H9 (cell line): ENCODE data around the gene CCDC102A. TPM values are rescaled to one million over a fixed set of nuclear protein-coding genes. Genes with fewer than 3 reads are reported as not detected.

ENCODE experiments used
- DNase-seq: peaks from one replicate; pipeline ENCODE4 v3.0.0-alpha.2; 2017
- H2AFZ ChIP-seq: one replicate; pipeline ENCODE4 v1.6.1; 2013; ENCODE audit warnings: mild to moderate bottlenecking, low read length, control low read depth, moderate library complexity
- H2AK5ac ChIP-seq: 2 replicates; pipeline ENCODE4 v1.6.1; 2013; ENCODE audit warnings: low read length, control low read depth, mixed read lengths; ENCODE audit not compliant: insufficient read length
- H2BK120ac ChIP-seq: one replicate; pipeline ENCODE4 v1.6.1; 2013; ENCODE audit warnings: low read depth, mild to moderate bottlenecking, low read length, control low read depth, inconsistent platforms; ENCODE audit not compliant: poor library complexity, severe bottlenecking
- H2BK12ac ChIP-seq: 2 replicates; pipeline ENCODE4 v1.6.1; 2013; ENCODE audit warnings: low read length, control low read depth, mixed read lengths, low read depth; ENCODE audit not compliant: insufficient read length
- H2BK15ac ChIP-seq: 2 replicates; pipeline ENCODE4 v1.6.1; 2013; ENCODE audit warnings: low read depth, low read length, control low read depth
- H2BK20ac ChIP-seq: one replicate; pipeline ENCODE4 v1.6.1; 2013; ENCODE audit warnings: low read depth, mild to moderate bottlenecking, low read length, control low read depth, inconsistent platforms; ENCODE audit not compliant: poor library complexity, severe bottlenecking
- H2BK5ac ChIP-seq: 2 replicates; pipeline ENCODE4 v1.6.1; 2013; ENCODE audit warnings: low read length, control low read depth, mixed read lengths; ENCODE audit not compliant: insufficient read length
- H3K14ac ChIP-seq: 2 replicates; pipeline ENCODE4 v1.6.1; 2013; ENCODE audit warnings: low read length, control low read depth; ENCODE audit not compliant: insufficient read depth
- H3K18ac ChIP-seq: 2 replicates; pipeline ENCODE4 v1.6.1; 2013; ENCODE audit warnings: low read depth, mild to moderate bottlenecking, mixed read lengths, low read length, control low read depth; ENCODE audit not compliant: insufficient read length
- H3K23ac ChIP-seq: 2 replicates; pipeline ENCODE4 v1.6.1; 2013; ENCODE audit warnings: low read length, control low read depth, mixed read lengths, low read depth; ENCODE audit not compliant: insufficient read length
- H3K23me2 ChIP-seq: 2 replicates; pipeline ENCODE4 v1.6.1; 2013; ENCODE audit warnings: low read depth, mild to moderate bottlenecking, mixed read lengths, low read length, control low read depth; ENCODE audit not compliant: insufficient read length, poor library complexity, severe bottlenecking
- H3K27ac ChIP-seq: 2 replicates; pipeline ENCODE4 v1.5.1; 2013; ENCODE audit warnings: low read length, control low read depth, mixed read lengths, low read depth; ENCODE audit not compliant: insufficient read length
- H3K27me3 ChIP-seq: 2 replicates; pipeline ENCODE4 v1.6.1; 2013; ENCODE audit warnings: low read length, control low read depth, inconsistent platforms; ENCODE audit not compliant: insufficient read depth
- H3K4ac ChIP-seq: 2 replicates; pipeline ENCODE4 v1.6.1; 2013; ENCODE audit warnings: low read depth, mild to moderate bottlenecking, control low read depth, inconsistent platforms, low read length, moderate library complexity
- H3K4me1 ChIP-seq: 2 replicates; pipeline ENCODE4 v1.6.1; 2013; ENCODE audit warnings: low read length, control low read depth, inconsistent platforms; ENCODE audit not compliant: insufficient read depth
- H3K4me2 ChIP-seq: 2 replicates; pipeline ENCODE4 v1.6.1; 2013; ENCODE audit warnings: low read length, control low read depth, mixed read lengths; ENCODE audit not compliant: insufficient read length, insufficient read depth
- H3K56ac ChIP-seq: 2 replicates; pipeline ENCODE4 v1.6.1; 2013; ENCODE audit warnings: low read depth, mild to moderate bottlenecking, mixed read lengths, low read length, control low read depth; ENCODE audit not compliant: insufficient read length
- H3K79me1 ChIP-seq: 2 replicates; pipeline ENCODE4 v1.6.1; 2013; ENCODE audit warnings: low read depth, mild to moderate bottlenecking, moderate library complexity, low read length, control low read depth, inconsistent platforms; ENCODE audit not compliant: insufficient read depth, poor library complexity, severe bottlenecking
- H3K79me2 ChIP-seq: 2 replicates; pipeline ENCODE4 v1.6.1; 2013; ENCODE audit warnings: low read length, control low read depth, inconsistent platforms; ENCODE audit not compliant: insufficient read depth
- H3K9ac ChIP-seq: 2 replicates; pipeline ENCODE4 v1.6.1; 2013; ENCODE audit warnings: low read length, control low read depth, mixed read lengths; ENCODE audit not compliant: insufficient read length; ENCODE audit errors: extremely low read depth
- H3K9me3 ChIP-seq: one replicate; pipeline ENCODE4 v1.6.1; 2013; ENCODE audit warnings: low read depth, low read length, inconsistent platforms; ENCODE audit not compliant: control insufficient read depth
- H3T11ph ChIP-seq: one replicate; pipeline ENCODE4 v1.6.1; 2013; ENCODE audit warnings: mild to moderate bottlenecking, low read length, control low read depth, inconsistent platforms
- H4K20me1 ChIP-seq: one replicate; pipeline ENCODE4 v1.6.1; 2013; ENCODE audit not compliant: control insufficient read depth, insufficient read length, insufficient read depth
- H4K5ac ChIP-seq: 2 replicates; pipeline ENCODE4 v1.6.1; 2013; ENCODE audit warnings: low read depth, mild to moderate bottlenecking, mixed read lengths, low read length, control low read depth; ENCODE audit not compliant: insufficient read length
- H4K8ac ChIP-seq: replicated peaks from 2 replicates; pipeline ENCODE4 v1.6.1; 2013; ENCODE audit warnings: low read length, control low read depth, mixed read lengths, low read depth; ENCODE audit not compliant: insufficient read length
- H4K91ac ChIP-seq: 2 replicates; pipeline ENCODE4 v1.6.1; 2013; ENCODE audit warnings: low read depth, mild to moderate bottlenecking, moderate library complexity, mixed read lengths, low read length, control low read depth; ENCODE audit not compliant: insufficient read length
- H3K27ac Mint-ChIP-seq, 3 experiments: 2 replicates in 2 of 3; 3 replicates in 1 of 3; pipeline ENCODE4 v1.8.0; 2020 to 2021; ENCODE audit warnings: mixed read lengths in 3 of 3, mild to moderate bottlenecking in 1 of 3, moderate library complexity in 1 of 3
- H3K27me3 Mint-ChIP-seq: 2 replicates; pipeline ENCODE4 v1.8.0; 2021; ENCODE audit warnings: low read depth, mild to moderate bottlenecking, moderate library complexity, mixed read lengths
- H3K36me3 Mint-ChIP-seq, 3 experiments: 2 replicates in 2 of 3; 3 replicates in 1 of 3; pipeline ENCODE4 v1.8.0; 2020 to 2021; ENCODE audit warnings: low read depth in 3 of 3, mixed read lengths in 3 of 3; ENCODE audit not compliant: insufficient read depth in 1 of 3
- H3K4me1 Mint-ChIP-seq, 2 experiments: 2 replicates each; pipeline ENCODE4 v1.8.0; 2020; ENCODE audit warnings: mixed read lengths in 2 of 2
- H3K4me3 Mint-ChIP-seq, 2 experiments: 2 replicates in 1 of 2; 3 replicates in 1 of 2; pipeline ENCODE4 v1.8.0; 2020 to 2021; ENCODE audit warnings: mild to moderate bottlenecking in 2 of 2, mixed read lengths in 2 of 2, moderate library complexity in 1 of 2
- H3K9me3 Mint-ChIP-seq, 2 experiments: 2 replicates in 1 of 2; 3 replicates in 1 of 2; pipeline ENCODE4 v1.8.0; 2020; ENCODE audit warnings: mild to moderate bottlenecking in 2 of 2, mixed read lengths in 2 of 2, moderate library complexity in 1 of 2
- WGBS: extraction: QIAGEN DNeasy Blood & Tissue Kit; methylation state at CpG from one replicate; pipeline ENCODE4 v1.1.7; 2013; ENCODE audit warnings: missing lambda C conversion rate, low lambda C conversion rate, mixed read lengths; ENCODE audit not compliant: insufficient read length; ENCODE audit errors: extremely low coverage; 5-methylcytosine and 5-hydroxymethylcytosine counted together
- total RNA-seq: library from RNA; stranded (reverse); gene quantifications from 2 replicates; pipeline ENCODE4 v1.2.1, GENCODE V29; 2021
- TF ChIP-seq, protein P1 (sequence below): fragments of 200-600 bp; sonication (generic); conservative IDR thresholded peaks from 3 replicates; pipeline ENCODE4 v1.8.0; 2021; ENCODE audit warnings: antibody characterized with exemption, mild to moderate bottlenecking

Gene CCDC102A
- total RNA-seq, 1 experiment from 2014 or later: 8.2 TPM

- Histone ChIP-seq H2AFZ (no peak overlapping the region), H4K5ac (no peak overlapping the region), H3K79me1 (no peaks in the 10 kb centered on the region), H3K23ac (no peak overlapping the region), H4K8ac (no peak overlapping the region), H3K4ac (no peak overlapping the region), H3K27ac (no peak overlapping the region), H3T11ph (no peak overlapping the region), H2AK5ac (no peak overlapping the region), H3K79me2 (no peaks in the 10 kb centered on the region), H3K23me2 (peaks cover 8% of the 10 kb centered on the region), H2BK5ac (no peak overlapping the region), H2BK20ac (no peak overlapping the region), H3K14ac (no peak overlapping the region), H3K4me1 (peaks cover 7% of the 10 kb centered on the region; the same call in 1 of the 2 replicates), H3K9ac (no peak overlapping the region), H3K56ac (no peak overlapping the region), H3K9me3 (no peaks in the 10 kb centered on the region), H3K18ac (no peak overlapping the region), H3K4me2 (no peak overlapping the region), H2BK120ac (no peak overlapping the region), H3K27me3 (no peaks in the 10 kb centered on the region), H4K20me1 (no peaks in the 10 kb centered on the region), H2BK12ac (no peak overlapping the region), H2BK15ac (no peak overlapping the region), H4K91ac (no peak overlapping the region)
- peak overlapping the region in 1 of 2 experiments; percentile 59; a peak in 1 of 5 replicates for H3K4me3 Mint-ChIP-seq
- H3K27ac Mint-ChIP-seq: 0 out of 7 replicates have a peak overlapping the region, but pooled peaks of 1 of the 3 experiments have one; percentile 40
- H3K27me3 Mint-ChIP-seq: peaks cover 12% of the 10 kb centered on the region
- TF ChIP-seq, protein P1, sequence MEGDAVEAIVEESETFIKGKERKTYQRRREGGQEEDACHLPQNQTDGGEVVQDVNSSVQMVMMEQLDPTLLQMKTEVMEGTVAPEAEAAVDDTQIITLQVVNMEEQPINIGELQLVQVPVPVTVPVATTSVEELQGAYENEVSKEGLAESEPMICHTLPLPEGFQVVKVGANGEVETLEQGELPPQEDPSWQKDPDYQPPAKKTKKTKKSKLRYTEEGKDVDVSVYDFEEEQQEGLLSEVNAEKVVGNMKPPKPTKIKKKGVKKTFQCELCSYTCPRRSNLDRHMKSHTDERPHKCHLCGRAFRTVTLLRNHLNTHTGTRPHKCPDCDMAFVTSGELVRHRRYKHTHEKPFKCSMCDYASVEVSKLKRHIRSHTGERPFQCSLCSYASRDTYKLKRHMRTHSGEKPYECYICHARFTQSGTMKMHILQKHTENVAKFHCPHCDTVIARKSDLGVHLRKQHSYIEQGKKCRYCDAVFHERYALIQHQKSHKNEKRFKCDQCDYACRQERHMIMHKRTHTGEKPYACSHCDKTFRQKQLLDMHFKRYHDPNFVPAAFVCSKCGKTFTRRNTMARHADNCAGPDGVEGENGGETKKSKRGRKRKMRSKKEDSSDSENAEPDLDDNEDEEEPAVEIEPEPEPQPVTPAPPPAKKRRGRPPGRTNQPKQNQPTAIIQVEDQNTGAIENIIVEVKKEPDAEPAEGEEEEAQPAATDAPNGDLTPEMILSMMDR: no peak
- peaks cover 27 to 54% of the 10 kb centered on the region in 2 experiments for H3K4me1 Mint-ChIP-seq
- no peaks in the 10 kb centered on the region for H3K9me3 Mint-ChIP-seq
- DNase-seq: no peak
- H3K36me3 Mint-ChIP-seq: peaks cover 0 to 8% (median 6%) of the 10 kb centered on the region in 3 experiments; a peak in 4 of 7 replicates
- WGBS: no CpG with 5 or more reads among the region's 9 CpGs
Observed at GRCh38 chr16:57477531-57478202, 58.7 kb downstream of the CCDC102A start.
